HG03442 (cell line): Measurements from ENCODE around the gene PPP3R2.

Experiments
- ATAC-seq: cut with Tn5 transposase; IDR thresholded peaks from one replicate; pipeline ENCODE4 v1.9.1; 2021; ENCODE audit warnings: mild to moderate bottlenecking, moderate library complexity; ENCODE audit not compliant: unreplicated experiment

The PPP3R2 gene, protein sequence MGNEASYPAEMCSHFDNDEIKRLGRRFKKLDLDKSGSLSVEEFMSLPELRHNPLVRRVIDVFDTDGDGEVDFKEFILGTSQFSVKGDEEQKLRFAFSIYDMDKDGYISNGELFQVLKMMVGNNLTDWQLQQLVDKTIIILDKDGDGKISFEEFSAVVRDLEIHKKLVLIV

GRCh38 chr9:101594796-101595195 is at the start of gene PPP3R2:
PPP3R2 (minus strand) TSS chr9:101594969; CDS start chr9:101594921, 48 bp downstream.
- no peak for ATAC-seq

GRCh38 chr9:101639785-101640665 is 45.3 kb upstream of the PPP3R2 start:
- no peak for ATAC-seq

DNA sequence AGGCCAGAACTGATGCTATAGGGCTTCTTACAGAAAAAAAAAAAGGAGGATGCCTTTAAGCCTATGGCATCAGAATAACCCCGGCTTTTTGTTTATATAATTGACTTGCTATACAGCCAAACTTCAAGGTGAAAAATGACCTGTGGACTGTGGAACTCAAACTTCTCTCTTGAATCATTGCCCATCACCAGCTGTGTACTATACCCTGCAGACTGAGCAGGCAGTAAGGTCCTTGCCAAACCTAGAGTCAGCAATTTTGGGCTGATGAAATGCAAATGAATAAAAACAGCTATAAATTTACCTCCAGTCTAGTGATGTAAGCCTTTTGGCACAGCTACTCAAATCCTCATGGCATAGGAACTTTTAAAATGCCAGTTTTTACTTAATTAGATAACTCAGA is 44.5 kb upstream of the PPP3R2 start:
- no peak for ATAC-seq

DNA sequence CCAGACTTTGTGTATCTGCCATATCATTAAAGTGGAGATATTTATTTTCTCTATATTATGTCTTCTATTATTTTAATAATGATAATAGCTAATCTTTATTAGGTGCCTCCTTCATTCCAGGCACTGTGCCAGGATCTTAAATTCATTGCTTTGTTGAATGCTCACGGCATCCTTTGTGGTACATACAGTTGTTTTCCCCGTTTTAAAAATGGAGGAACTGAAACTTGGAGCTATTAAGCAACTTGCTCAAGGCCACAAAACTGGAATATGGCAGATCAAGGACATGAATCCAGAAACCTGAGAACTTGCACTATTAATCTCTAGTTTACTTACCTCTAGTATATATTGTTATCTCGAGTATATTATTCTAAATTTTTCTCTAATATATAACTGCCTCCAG is 41.5 kb upstream of the PPP3R2 start:
- no peak for ATAC-seq

DNA sequence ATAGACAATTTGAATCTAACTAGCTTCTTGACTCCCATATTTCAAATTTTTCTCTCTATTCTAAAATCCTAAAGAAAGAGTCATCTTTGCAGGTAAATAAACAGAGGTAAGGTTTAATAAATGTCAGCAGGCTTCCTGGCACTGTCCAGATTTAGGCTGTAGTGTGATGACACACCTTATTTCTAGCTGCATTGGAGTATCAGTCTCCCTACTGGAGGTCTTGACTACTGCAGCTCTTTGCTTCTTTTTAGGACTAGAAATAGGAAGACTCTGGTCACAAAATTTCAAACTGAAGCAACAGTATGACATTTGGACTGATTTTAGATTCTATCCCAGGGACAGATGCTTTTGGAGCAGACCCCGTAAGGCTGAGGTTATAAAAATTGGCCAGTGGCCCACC is 40.7 kb upstream of the PPP3R2 start:
- ATAC-seq = no peak

- no peak for ATAC-seq
These were observed 40.1 kb upstream of the PPP3R2 start for GRCh38 chr9:101634741-101635409.

DNA sequence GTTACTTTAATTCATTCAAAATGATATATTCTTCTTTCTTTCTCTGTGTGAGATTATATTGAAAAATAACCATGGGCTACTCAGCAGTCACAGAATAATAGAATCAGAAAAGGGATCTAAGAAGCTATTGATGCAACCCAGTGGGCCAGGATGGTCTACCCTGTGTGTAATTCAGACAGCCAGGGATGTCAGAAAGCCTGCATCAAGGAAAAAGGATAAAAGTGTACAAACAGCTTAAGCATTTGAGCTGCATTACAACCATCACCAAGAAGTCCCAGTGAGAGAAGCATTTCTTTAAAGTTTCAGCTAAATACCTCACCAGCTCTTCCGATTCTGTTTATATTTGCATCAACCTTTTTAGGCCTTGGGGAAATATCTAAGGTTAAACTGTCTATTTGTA is 37.8 kb upstream of the PPP3R2 start:
- ATAC-seq = no peak

GRCh38 chr9:101631892-101632291 is 37.1 kb upstream of the PPP3R2 start:
- no peak for ATAC-seq

DNA sequence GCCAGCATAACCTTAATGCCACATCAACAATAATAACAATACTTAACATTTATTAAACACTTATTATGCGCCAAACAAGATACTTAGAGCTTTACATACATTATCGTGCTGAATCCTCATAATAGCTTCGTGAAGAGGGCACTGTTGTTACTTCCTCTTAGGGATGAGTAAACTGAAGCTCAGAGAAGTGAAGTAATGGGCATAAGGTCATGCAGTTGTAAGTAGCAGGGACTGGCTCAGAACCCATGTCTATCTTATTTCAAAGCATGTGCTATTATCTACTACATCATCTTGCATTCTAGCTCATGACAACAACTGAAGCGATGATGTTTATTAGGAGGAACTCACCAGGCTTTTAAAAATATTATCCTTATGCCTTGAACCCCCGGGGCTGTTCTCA is 34.9 kb upstream of the PPP3R2 start:
- no peak for ATAC-seq

- ATAC-seq = no peak
These were observed 33.4 kb upstream of the PPP3R2 start for GRCh38 chr9:101628173-101628572.

DNA sequence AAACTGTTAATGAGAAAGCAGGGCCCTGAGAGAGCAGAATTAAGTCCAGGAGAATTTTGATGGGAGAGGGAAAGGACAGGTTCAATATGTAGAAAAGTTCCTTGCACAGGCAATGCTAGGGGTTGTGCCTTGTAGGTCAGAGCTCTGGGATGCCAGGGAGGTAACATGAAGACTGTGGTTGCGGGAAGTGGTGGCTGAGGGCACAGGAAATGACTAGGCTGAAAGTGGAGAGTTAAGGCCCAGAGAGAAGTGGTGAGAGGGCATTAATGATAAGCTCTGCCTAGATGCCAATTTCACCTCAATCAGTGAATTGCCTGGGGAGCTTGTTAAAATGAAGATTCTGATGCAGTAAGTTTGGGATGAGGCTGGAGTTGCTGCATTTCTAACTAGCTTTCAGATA is 31.5 kb upstream of the PPP3R2 start:
- ATAC-seq = no peak

DNA sequence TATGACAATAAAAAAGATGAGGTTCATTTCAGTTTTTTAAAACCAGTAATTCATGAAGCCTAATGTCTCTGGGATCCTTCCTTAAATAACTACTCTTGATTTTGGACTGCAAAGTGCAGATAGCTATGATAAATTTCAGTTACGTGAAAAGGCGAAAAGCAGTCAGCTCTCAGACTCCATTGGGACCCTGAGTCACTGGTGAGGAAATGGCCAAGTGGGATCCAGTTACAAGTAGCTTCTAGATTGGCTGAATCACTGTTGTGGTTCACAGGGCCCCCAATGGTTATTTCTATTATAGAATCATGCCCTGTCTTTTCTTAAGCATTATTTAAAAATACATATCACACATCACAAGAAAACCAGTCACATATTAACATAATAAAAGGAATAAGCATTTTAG is 31.1 kb upstream of the PPP3R2 start:
- ATAC-seq = no peak

DNA sequence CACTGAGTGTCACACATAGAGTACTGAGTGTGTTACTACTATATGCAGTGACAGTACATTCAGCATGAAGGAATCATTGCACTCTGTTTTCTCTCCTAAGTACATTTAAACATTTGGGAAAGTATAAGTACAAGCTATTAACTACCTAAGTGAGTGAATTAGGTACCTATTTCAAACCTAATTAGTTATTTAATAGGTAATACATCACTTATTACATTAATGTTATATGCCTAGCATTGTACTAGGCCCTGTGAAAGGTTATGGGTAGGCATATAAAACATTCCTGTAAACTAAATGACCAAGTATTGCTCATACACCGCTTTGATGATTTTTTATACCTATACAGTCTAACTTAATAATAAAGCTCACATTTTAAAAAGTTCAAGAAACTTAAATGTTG is 25.7 kb upstream of the PPP3R2 start:
- no peak for ATAC-seq

DNA sequence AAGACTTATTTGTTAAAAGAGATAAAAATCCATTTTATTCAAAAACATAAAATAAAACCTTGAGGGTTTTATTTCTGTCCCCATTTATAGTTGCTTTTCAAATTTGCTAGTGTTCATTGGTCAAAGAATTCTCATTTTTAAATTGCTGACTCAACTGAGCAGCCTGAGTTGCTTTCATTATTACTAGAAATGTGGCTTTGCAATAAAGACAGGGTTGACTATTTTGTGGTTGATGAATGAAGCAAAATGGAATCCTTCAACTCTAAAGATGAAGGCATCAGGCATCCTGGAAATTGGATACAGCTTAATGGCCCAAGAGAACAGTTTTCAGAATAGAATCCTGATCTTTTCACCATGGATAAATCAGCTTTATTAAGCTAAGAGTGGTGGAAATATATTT is 23.9 kb upstream of the PPP3R2 start:
- peak; percentile 77 for ATAC-seq

DNA sequence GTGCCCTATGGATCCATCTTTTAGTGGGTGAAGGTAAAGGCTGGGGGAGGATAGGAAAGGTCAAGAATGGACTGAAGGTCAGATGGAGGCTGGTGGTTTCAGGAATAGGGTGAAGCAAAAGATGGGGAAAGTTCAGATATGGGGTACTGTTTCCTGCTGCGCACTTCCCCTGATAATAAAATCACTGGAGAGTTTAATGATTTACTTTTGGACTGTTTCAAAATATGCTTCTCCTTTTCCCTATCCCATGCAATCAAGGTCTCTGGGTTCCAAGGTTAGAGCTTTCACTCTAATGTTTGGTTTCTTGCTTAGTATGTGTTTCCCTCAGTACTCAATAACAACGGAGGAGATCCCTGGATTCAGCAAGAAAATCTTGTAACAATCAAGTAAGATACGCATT is 10.8 kb upstream of the PPP3R2 start:
- ATAC-seq = no peak

GRCh38 chr9:101604296-101604695 is 9.5 kb upstream of the PPP3R2 start:
- no peak for ATAC-seq

- no peak for ATAC-seq
These were observed 7.4 kb upstream of the PPP3R2 start for GRCh38 chr9:101601904-101602765.

DNA sequence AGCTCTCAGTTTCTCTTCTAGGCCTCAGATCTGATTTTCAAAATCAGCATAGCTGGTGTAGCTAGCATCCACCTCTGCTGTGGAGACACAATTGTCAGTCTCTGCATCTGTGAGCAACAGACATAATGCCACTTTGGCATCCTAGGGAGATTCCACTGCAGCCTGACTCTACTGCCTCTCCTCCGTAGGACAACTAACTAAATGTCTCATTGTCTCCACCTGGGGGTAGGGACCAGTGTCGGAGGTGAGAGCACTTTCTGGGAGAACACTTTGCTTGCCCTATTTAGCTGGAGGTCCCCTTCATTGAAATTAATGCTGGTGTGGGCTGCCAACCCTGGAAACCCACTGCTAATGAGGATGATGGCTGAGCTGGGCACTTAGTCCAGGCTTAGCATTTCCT is 1.4 kb downstream of the PPP3R2 start:
- ATAC-seq = no peak

GRCh38 chr9:101592788-101593187 is 2.0 kb downstream of the PPP3R2 start:
- no peak for ATAC-seq

DNA sequence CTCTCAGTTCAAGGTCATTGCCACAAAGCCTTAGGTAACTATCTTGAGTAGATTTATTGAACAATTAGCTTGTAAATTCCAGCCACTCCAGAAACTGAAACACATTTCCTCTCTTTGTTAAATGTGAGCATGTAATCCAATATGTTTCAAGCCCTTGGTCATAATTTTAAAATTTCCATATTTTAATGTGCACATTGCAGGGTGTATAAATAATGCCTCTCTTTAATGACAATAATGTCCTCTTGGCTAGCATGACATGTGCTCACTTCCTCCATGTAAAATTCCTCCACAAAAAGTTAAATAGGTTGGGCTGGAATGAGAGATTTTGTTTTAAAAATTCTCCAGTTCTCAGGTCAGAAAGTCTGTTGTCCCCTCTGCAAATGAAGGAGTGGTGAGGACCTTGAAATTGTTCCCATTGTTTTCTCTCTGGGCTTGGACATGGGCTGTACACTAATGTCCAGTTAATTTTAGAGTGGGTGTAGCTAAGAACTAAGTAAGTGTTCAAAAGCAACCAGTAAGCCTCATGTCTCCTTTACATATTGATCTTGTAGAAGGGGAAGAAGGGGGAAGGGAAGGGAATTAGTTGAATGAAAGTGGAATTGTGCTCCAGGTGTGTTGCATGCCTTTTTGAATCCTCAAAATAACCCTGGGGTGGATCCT is 2.9 kb downstream of the PPP3R2 start:
- no peak for ATAC-seq

DNA sequence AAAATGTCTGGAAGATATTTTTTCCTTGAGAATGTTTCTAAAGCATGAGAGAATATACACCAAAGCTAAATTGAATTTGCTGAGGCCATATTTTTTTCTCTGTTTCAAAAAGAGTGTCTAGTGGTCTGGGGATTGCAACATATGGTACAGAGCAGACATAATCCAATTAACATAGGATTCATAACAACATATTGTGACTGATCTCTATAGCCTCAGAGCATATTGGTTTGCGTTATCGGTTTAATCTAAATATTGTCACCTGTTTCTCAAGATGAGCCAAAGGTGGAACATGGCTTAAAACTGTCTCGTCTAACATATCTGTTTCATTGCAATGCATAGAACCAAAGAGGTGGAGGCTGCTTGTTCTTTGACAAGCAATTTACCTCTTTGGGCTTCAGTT is 3.9 kb downstream of the PPP3R2 start:
- no peak for ATAC-seq
